ENCODE measurements around the gene SEC61G.

Gene SEC61G

DNA sequence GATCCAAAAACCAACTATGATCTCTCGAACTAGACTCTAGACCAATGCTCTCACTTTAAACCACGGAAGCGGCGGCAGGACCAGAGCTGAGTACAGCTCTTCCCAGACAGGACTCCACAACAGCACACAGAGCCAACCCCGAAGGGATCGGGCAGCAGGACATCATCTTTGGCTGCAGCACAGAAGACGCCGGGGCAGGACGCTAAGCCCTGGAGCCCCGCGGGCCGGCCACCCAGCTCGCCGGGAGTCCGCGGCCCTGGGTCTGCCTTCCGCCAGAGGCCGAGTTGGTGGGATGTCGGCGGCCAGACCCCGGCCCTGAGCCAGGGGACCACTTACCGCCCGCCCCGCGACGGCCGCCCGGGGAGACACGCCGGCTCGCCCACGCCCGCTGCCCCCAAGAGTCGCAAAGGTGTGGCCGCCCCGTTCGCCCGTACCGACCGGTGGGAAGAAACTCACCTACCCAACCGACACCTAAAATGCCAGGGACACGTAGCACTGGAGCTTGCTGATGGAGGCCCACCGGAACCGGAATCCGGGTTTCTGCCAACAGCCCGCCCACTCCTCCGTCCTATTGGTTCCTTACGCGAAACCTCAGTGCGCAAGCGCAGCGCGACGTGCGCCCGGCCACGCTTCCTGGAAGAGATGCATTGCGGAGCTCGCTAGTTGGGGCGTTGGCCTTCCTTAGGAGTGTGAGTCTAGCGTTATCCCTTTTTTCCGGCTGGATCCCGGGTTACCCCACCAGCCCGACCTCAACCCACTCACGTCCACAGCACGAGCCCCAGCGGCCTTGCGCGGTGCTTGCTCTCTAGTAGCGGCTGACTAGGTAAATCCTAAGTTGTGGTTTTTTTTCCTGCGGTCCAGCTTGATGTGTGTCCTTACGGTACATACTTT is at the start of gene SEC61G:
Gene SEC61G, minus strand, starts transcription at position 510 of the 891 bp plus-strand sequence. CDS start 1,623 bp downstream, outside the sequence.
- DNase-seq = peak; percentile 98

DNA sequence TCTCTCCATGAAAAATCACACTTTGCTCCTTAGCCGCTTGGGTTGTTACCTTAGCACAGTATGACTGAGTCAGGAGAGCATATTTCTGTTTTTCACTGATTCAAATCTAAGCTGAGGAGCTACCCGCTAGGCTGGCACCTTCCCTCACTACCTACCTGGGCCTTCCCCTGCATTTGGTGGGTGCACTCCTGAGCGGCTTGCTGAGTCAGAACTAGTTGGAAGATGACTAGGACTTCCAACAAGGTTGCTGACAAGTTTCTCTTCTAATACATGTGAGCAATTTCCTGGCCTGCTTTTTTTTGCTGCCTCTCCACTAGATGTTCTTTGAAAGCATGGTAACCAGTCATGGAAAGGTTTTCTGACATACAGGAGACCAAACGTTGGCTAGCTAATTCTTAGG is 43.8 kb upstream of the SEC61G start:
- DNase-seq = no peak

DNA sequence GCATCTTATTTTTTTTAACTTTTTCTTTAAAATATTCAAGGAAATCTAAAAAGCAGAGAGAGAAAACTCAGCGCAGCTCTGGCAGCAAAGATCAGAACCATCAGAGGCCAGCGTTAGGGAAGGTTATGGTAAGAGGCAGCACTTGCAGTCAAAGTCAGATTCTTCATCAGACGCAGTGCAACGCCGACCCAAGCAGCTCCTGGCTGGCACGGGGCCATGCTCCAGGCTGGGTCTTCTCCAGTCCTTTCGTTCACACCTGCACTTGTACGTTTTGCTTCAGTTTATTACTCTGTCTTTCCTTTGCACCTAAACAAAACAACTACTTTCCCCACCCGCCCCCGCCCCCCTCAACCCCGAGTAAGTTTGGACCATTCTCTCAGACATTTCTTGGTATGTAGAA is 43.1 kb upstream of the SEC61G start:
- DNase-seq = no peak

DNA sequence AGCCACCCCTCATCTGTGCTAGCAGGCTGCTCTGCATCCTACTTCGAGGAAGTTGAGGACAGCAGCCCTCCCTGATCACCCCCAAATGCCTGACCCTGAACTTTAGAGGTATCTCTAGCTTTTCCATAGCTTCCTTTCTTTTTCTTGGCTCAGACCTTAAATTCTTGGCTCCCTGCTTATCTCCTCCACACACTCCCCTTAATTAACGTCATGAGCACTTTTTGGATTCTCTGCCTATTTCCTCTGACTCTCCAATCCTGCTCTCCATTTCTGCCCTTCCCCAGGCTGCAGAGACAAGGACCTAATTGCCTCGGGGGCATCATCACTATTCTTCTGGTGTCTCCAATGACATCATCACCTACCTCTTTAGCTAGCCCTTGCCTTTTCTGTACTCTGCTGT is 40.8 kb upstream of the SEC61G start:
- DNase-seq = no peak

DNA sequence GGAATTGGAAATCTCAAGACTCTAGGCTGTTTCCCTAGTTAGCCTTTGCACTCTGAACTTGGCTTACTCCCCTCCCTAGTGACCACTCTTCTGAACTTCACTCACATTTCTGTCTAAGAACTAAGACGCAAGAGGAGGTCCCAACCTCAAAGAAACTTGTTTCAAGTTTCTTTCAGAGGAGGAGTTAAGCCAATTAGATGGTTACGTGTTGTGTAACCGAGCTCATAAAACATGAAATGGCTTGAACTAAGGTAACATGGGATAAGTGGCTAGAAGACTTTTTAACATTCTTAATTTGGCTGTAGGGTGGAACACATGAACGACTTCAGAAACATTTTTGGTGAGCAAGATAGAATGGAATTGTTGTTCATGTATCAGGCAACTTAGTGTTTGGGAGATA is 39.5 kb upstream of the SEC61G start:
- DNase-seq = no peak

DNA sequence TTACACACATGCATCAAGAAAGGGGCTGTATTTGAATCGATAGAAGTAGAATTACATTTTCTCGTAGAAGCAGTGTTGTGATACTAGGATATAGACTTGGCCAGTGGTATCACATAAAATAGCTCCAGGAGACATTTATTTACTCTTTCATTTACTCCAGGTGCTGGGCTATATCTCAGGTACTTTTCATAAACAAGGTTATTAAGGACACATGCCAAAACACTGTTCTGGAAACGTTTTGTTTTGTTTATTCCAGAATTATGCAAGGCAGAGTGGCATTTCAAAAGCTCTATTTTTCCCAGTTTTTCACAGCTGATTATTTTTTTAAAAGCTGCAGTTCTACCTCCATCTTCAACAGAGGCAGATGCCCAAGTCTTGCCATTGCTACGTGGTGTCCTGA is 37.8 kb upstream of the SEC61G start:
- no peak for DNase-seq

DNA sequence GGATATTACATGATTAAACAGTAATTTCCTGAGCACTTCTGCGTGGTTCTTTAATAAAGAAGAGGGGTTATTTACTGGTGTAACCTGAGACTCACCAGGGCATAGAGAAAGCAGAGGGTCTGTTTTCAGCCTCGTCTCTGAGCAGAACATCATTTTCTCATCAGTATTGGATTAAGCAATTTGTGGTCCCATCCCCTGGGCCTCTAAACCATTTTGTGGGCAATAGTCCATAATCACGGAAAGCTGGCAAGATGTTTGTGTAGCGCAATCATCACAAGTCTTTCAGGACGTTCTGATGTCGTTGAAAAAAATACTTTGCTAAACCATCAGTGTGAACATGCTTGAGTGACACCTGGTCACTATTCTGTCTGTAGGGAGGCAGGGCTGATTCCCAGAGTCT is 37.1 kb upstream of the SEC61G start:
- no peak for DNase-seq

DNA sequence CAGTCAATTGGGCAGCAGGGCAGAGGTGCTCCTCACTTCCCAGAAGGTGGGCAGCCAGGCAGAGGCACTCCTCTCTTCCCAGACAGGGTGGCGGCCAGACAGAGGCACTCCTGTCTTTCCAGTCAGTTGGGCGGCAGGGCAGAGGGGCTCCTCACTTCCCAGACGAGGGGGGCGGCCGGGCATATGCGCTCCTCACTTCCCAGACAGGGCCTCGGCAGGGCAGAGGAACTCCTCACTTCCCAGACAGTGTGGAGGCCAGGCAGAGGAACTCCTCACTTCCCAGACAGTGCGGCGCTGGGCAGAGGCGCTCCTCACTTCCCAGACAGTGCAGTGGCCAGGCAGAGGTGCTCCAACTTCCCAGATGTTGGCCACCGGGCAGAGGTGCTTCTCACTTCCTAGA is 33.4 kb upstream of the SEC61G start:
- no peak for DNase-seq

DNA sequence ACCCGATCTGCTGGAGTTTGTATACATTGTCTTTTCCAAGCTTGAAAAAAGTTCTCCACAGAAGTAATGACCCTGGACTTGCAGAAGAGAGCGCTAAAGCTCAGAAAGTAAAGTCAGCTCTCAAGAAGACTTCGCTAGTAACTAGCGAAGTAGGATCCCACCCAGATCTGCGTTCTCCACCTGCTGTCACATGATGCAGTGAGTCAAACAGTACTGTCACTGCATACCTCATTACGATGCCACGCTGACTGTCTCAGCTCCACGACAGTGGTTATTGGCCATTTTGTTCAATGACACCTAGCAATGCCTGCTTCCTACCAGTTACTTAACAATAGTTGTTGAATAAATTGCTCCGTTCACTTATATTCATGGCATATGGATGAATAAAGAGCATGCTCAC is 29.7 kb upstream of the SEC61G start:
- peak; percentile 91 for DNase-seq

DNA sequence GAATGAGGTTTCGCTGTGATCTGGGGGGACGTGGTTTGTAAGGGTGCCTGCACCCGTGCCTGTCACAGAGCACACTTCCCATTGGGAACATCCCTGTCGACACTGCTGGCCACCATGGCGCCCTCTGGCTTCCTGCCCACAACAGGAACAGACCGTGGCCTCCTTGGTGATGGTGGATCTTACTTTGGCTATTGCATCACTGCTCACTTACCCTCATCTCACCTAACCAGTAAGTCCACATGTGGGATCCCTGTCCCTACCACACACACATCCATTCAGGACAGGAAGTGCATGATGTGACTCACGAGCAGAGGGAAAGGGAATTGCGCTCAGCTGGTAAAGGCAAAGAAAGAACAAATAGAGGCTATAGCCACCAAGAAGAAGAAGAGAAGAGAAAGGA is 26.2 kb upstream of the SEC61G start:
- DNase-seq = peak; percentile 74

DNA sequence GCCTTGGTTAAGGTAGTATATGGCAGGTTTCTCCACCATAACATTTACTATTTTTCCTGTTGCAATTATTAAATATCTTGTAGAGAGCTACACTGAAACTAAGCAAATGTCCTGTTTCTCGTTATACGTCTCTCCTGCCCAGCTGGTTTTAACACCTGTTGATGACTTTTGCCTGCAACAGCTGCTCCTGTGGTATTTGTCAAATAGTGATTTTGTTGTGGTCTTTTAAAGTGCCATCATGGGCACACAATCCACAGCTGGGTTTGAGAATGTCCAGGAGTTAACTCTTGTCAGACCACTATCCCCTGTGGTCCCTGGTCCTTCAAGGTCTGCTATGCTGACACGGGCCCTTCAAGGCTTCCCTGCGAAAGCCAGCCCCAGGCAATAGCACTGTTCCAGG is 24.9 kb upstream of the SEC61G start:
- no peak for DNase-seq

DNA sequence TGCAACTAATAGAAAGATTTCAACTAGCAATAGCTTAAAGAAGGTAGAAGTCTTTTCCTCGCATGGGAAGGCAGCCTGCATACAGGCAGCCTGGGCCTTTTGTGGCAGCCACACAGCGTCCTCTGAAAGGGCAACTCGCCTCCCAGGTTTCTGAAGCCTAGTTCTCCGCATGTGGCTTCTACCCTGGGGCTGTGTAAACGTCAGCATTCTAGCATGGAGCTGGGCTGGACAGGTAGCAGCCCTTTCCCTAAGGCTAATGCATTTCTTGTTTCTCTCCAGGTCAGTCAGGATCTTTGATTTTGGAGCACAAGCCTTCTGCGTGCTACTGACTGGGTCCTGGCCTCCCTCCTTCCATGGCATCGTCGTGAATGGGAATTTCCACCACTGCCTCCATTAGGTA is 23.8 kb upstream of the SEC61G start:
- peak; percentile 79 for DNase-seq

DNA sequence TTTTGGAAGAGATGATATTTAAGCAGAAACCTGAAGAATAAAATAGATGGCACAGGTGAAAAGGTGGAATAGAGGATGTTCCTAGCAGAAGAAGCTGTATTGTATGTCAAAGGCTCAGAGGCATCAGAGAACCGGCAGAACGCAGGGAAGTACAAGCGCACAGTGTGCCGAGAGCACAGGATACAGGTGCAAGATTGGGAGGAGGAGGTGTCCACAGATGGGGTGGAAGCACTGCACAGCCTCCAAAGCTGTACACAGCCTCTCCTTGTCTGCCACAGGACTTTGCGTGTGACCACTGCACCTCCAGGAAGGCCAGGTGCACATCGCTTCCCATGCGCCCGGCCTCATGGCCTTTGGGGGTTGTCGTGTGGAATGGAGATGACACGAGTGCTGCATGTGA is 23.3 kb upstream of the SEC61G start:
- DNase-seq = no peak

DNA sequence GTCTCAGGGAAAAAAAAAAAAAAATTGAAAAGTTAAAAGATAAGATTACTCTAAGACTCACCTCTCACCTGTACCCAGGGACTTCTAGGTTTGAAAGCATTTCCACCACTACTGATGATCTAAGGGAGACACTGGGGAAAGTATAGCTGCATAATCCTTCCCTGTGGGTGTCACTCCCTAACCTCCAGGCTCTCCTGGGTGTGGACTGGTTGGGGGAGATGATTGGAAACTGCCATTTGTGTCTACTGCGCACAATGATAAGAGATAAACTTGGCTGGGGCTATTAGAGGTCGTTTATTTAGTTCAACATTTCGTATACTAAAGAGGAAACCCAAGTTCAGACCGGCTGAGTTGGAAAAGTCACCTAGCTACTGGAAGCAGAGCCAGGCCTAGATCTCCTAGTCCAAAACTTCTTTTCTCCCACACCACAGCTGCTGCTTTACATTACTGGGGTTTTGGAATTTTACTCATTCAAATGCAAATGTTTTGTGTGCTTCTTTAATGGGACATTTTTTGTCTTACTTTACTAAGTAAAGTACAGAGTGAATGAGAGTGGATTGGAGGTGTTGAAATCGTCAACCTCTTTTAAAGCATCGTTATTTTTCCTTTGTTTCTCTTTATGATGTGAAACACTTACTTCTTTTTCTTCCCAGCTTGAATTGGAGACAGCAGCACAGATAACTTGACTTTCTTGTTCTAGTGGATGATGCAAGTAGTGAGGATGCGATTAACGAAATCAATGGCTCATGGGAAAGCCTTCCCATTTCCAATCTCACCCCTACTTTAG is 22.3 kb upstream of the SEC61G start:
- no peak for DNase-seq

DNA sequence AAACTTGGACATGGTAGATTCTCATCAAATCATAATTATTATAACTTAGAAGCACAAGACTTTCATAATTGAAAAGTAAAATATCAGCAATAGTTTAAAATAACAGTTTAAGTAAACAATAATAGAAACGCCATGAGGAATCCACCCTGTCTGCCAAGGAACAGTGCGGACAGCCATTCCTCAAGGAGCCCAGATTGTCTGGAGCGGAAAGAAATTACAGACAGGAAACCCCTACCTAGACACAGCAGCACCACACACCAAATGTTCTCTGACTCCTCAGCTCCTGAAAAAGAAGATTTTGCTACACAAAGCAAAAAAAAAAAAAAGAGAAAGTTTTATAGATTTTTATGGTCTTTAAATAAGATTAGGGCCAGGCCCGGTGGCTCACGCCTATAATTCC is 21.5 kb upstream of the SEC61G start:
- DNase-seq = no peak

DNA sequence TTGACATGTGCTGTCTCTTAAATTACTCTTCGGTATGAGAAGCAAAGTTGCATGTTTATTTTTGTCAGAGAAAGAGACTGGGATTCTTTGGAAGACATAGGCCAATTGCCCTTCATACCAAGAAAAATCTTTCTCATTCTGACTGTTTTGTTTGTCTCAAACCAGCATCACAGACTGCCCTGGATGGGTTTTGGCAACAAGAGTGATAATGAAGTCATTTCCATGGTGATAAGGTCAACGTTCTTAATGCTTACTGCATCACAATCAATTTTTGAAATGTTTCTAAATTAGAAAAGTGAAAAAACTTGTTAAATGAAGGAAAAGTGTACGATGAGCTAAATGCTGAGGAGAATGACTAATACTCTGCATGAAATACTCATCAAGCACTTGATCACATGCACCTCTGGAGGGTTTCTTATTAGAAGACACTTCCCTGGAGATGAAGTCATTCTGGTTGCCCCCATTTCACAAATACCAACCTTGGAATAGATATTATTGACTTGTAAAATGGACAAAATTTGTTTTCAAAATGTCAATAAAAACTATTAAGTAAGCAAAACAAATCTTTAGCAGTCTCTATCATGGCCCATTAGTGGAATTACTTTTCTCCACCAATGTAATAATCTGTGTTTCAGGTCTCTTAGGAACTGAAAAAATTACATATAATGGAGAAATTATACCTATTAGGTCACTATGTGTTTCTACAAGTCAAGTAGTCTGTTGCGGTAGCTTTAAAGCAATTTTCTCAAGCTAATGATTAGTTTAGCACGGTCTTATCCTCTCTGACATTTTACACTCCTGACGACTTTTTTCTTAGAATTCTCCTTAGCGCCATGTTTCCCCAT is 19.9 kb upstream of the SEC61G start:
- DNase-seq = no peak

DNA sequence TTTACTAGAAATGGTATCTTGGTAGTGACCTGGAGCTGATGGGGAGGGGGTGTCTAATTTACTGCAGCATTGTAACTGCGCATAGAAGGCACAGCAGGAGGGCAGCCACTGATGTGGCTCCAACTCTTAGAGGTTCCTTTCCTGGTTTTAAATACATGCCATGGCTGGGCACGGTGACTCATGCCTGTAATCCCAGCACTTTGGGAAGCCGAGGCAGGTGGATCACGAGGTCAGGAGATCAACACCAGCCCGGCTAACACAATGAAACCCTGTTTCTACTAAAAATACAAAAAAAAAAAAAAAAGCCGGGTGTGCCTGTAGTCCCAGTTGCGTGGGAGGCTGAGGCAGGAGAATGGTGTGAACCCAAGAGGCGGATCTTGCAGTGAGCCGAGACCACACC is 19.2 kb upstream of the SEC61G start:
- no peak for DNase-seq

DNA sequence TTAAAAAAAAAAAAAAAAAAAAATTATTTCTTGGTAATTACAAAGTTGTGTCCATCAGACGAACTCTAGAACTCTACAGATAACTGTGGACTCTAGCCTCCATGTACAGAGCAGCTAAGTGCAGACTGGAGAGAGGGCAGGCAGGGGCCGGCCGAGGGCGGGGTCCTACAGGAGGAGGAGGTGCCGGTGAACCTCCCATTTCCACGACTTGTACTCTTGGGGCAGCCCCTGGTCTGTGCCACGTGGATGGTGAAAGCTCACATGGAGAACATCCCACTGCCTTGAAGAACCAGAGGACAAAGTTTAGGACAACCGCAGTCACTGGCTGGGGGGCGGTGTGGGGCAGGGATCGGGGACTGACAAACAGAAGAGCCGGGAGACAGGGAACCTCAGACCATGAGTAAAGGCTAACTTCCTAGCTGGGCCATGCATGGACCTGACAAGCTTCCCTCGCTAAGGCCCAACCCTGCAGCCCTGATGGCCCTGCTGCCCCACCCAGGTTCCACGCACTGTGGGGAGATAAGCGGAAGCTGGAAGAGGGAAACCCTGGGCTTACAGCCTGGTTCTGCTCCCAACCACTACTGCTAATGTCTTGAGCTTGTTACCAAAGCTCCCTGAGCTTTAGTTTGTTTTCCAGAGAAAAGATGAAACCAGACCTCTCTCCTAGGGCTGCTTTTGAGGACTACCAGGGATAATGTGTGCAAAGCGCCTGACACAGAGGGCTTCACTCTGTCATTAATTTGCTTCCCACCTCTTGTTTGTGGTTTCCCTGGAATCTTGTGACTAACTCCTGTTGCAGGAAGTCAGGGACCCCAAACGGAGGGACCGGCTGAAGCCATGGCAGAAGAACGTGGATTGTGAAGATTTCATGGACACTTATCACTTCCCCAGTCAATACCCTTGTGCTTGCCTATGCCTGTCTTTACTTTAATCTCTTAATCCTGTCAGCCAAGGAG is 16.1 kb upstream of the SEC61G start:
- no peak for DNase-seq

DNA sequence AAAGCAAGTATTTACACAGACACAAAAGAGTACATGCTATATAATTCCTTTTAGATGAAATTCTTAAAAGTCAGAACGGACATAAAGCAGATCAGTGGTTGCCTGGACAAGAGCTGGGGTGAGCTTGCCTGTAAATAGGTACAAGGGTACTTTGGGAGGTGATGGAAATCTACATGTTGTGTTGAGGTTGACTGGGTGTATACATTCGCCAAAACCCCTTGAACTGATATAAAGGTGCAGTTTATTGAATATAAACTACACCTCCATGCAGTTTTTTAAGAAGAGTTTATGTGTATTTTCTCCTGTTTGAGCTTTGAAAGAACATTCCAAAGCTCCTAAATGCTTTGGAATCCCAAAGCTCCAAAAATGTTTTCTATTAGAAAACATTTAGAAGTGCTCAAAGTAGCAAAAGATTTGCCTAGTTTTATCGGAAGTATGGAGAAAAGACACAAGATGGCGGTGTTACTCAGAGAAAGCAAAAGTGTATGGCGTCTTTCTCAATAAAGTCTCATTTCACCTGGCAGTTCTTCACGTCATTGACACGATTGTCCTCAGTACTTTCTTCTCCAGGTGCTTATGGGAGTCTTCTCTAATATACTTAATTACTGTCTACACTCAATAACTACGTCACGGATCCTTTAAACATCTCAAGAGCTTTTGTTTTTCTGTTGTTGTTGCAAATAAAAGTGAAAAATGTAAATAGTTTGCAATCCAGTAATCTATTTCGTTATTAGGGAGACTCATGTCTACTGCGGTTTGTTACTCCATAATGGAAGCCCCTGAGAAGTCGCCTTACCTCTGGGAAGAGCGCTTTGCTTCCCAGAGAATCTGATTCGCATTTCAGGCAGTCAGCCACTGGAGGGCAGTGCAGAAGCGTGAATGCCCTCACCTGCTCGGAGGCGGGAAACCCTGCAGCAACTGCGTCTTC is 14.7 kb upstream of the SEC61G start:
- DNase-seq = peak; percentile 90

DNA sequence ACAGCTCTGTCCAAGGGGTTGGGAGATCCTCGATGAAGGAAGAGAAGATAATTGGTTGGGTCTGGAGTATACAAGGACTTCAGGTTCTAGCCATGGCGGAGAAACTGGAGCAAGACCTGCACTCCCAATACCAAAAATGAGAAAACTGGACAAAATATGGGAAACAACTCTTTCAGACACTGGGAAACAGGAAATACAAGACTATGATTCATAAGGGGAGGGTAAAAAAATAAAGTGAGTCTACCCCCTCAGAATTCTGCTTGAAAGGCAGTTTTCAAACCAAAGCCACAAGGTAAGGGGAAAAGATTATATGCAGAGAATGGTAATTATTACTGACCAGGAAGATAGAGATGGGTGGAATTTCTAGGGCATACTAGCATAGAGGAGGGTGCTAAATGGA is 10.2 kb upstream of the SEC61G start:
- DNase-seq = no peak

DNA sequence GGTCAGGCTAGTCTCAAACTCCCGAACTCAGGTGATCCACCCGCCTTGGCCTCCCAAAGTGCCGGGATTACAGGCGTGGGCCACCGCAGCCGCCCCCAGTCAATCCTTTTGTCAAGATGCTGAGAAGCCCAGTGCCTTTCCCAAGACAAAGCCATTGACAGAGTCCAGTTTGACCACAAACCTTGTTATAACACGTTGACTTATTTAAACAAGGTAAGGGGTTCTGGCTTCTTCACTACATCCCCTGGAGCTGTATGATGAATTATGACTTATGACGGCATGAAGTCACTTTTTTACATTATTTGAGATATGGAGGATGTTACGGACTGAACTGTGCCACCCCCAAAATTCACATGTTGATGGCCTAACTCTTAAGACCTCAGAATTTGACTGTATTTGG is 5.8 kb upstream of the SEC61G start:
- DNase-seq = no peak

All from islet precursor cell (in vitro differentiated cells).